NCI-H69 (cell line): ENCODE measurements around the gene SOX6.
"Not testable (repeated sequence)": the region's sequence is repeated elsewhere in the genome, so short reads cannot be mapped to it uniquely, and the experiment has no call there.

Source experiments
- DNase-seq: peaks from one replicate; lab custom pipeline; 2025; lab: John Stamatoyannopoulos, UW

SOX6 gene

GRCh38 chr11:16356057-16356760 lies at the start of gene SOX6:
Gene SOX6 (minus strand): TSS chr11:16356546. CDS start chr11:16341248, 15,298 bp downstream.
- peak; percentile 35 for DNase-seq

DNA sequence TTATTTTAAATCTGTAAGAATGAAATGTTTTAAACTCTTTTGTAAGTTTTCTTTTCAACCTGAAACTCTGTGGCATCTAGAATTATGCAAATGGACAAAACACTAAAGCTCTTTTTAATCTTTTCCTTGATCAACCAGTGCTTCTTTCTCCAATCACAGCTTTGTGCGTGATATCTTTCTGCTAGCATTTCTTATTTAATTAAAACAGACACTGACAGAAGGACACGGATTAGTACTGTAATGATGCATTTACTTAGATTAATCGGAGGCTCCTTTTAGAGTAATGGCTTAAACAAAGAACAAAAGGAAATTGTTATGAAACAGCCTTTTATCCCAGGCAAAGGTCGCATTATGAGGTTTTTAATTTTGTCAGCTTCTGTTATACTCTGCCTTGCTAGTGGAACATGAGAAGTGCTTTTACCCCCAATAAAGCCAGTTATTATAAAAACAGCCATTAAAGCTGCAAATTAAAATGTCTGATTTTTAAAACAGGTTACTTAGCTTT lies 48.5 kb upstream of the SOX6 start:
- peak; percentile 95 for DNase-seq

DNA sequence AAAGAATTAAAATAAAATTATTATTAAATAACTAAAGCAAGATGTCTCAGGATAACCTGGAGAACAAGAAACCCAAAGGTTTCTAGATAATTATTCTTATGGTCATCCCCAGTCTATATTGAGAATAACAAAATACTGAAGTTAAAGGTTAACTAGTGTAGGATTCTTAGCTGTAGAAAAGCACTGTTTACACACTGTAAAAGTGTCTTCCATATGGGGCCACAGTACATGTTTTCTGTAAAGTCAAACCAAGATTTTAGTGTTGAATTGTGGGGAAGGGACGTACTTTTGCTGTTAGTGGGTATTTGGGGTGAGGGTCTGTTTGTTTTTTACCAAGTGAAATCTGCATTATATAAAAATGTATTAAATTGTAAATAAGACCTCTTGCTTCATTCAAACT lies 47.5 kb upstream of the SOX6 start:
- DNase-seq, result peak; percentile 53

GRCh38 chr11:16403448-16403803 lies 47.1 kb upstream of the SOX6 start:
- no peak for DNase-seq

DNA sequence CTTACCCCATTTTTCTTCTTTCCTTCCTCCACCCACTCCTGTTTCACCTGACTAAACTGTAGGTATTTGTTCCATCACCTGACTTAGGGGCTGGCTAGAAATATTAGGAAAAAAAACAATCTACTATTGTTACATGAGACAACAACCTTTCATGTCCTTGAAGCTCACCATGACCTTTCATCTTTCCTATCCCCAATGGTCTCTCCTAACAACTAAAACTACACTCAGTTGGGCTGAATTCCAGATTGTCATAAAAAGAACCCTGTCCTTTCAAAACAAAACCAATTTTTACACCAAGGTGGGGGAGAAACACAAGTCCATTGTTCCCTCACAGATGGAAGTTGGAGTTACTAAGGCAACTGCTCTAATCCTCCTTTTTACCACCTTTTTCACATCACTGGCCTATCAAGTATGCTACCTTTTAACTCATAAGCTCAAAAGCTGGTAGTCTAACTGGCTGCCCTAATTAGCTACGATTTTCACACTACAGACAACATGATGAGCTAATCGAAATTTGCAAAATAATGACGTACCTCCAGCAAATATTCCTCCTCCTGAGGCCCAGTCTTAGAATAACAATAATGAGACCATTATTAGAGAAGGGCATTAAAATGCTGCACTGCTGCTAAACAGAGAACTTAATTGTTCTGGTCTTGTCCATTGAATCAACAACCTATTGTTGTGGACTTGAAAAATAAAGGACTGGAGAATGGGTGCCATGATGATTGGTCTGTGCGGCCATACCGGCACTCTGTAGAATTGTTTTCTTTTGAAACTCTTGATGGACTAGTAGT lies 46.5 kb upstream of the SOX6 start:
- no peak for DNase-seq

GRCh38 chr11:16397390-16397789 lies 41.0 kb upstream of the SOX6 start:
- no peak for DNase-seq

DNA sequence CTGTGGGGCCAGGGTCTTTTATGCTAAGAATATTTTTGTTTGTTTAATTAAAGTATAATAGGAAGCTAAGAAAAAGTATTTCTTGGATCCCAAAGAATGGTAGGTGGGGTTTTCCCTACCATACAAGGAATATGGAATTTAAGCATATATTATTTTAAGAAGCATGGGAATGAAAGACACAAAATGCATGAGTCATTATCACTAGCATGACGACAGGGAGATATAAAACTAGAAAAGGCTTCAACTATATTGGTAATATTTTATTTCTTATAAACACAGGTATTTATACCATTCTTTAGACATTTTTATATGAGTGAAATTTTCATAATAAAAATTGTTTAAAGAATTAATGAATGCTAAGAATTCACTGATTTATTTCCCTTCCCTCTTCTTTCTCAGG lies 39.3 kb upstream of the SOX6 start:
- DNase-seq, result no peak

GRCh38 chr11:16394947-16395346 lies 38.6 kb upstream of the SOX6 start:
- no peak for DNase-seq

GRCh38 chr11:16393340-16393739 lies 37.0 kb upstream of the SOX6 start:
- peak; percentile 58 for DNase-seq

DNA sequence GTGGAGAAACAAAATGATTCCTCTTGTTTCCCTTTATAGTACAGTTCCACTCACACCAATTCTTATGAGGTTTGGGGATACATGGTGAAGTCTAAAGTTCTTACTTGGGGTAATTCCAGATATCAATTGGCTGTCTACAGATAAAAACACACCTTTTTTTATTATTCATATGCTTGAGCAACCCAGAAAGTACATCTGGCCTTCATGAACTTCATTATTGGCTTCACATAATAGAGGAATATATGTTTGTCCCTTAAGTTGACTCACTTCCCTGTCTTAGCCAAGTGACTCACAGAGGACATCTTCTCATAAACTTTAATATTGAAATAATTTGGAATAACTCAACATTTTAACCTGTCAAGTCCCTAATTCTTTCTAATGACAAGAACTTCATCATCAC lies 36.3 kb upstream of the SOX6 start:
- no peak for DNase-seq

DNA sequence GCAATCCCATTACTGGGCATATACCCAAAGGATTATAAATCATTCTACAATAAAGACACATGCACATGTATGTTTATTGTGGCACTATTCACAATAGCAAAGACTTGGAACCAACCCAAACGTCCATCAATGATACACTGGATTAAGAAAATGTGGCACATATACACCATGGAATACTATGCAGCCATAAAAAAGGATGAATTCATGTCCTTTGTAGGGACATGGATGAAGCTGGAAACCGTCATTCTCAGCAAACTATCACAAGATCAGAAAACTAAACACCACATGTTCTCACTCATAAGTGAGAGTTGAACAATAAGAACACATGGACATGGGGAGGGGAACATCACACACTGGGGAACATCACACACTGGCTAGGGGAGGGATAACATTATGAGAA lies 34.5 kb upstream of the SOX6 start:
- DNase-seq, result not testable (repeated sequence)

DNA sequence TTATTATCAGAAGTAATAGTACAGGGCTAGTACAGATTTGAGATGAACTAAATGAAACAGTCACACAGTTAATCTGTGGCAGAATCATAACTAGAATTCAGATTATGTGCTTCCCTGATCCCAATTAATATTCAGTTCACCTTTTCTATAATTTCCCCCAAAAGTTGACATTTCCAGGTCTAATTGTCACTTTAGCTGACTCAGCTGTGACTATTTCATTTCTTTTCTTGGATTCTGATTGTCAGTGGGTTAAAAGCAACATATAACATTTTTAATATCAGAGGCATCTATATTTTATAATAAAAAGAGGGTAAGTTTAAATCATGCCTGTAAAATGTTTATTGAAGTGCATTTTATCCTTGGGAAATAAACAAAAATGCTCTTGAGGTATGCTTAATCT lies 28.8 kb upstream of the SOX6 start:
- no peak for DNase-seq

DNA sequence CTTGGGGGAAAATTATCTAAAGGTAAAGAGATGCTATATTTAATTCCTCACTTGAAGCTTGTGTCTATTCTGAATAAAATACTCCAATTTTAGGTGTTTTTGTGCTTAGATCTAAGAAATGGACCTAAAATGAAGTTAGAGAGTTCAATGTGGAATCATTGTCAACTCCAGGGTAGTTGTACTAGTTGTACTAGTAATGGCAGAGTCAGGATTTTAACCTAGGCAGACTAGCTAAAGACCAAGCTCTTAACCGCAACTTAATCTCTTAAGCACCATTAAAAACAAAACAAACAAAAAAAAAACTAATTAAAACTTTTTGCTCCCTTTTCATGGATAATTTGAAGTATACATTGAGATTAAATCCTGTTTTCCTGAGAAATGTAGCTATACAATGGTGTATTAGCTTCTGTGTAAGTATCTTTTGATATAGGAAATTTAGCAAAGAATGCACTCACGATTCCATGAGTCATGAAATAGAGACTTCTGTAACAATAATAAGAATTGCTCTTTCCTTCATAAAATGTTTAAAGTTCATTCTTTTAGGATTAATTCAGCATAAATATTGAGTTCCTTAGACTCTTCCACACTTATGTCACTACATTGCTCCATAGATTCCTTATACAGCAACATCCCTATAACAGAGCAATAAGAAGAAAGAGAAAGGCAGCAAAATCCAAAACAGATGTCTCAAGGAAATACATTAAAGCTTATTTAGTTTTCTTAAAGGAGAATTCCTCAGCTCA lies 26.5 kb upstream of the SOX6 start:
- DNase-seq, result no peak

GRCh38 chr11:16382186-16382585 lies 25.8 kb upstream of the SOX6 start:
- DNase-seq, result no peak

DNA sequence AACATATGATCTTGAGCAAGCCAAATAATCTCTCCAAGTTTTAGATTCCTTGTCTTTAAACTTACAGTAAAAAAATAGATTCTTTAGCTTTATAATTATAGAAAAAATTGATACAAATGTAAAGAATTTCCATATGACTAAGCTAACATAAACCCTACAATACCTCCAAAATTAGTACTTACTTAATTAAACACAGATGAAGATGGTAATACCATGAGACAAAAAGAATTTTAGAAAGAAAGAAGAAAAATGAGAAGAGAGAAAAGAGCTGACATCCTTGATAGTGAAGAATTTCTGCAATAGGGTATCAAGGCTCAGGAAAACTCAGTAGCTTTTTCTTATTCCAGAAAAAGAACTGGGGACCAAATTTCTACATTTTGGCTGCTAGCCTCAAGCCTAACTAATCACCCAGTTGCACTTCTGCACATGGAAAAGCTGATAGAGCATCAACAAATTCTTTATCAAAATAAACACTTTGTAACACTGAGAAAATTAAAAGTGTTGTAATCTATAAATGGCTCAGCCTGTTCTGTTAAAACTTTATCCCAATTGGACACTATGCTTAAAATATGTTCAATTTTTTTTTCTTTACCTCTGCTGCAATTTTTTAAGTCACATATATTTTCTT lies 24.7 kb upstream of the SOX6 start:
- no peak for DNase-seq

- DNase-seq, result no peak
These were observed 22.6 kb upstream of the SOX6 start for GRCh38 chr11:16378906-16379305.

DNA sequence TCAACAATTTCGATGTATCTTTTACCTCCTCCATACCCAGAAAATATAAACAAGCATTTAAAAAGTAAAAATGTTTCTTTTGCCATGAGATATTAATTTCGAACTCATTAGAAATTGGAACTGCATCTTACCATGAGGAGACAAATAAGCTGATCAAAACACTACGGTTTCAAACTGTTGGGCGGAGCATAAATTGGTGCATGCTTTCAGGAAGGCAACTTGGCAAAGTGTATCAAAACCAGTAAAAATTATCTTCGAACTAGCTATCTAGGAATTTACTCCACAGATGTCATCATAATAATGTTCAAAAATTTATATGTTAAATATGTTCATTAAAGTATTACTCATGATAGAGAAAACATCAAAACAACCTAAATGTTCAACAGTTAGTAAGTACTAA lies 21.4 kb upstream of the SOX6 start:
- no peak for DNase-seq

GRCh38 chr11:16375664-16376063 lies 19.3 kb upstream of the SOX6 start:
- not testable (repeated sequence) for DNase-seq

DNA sequence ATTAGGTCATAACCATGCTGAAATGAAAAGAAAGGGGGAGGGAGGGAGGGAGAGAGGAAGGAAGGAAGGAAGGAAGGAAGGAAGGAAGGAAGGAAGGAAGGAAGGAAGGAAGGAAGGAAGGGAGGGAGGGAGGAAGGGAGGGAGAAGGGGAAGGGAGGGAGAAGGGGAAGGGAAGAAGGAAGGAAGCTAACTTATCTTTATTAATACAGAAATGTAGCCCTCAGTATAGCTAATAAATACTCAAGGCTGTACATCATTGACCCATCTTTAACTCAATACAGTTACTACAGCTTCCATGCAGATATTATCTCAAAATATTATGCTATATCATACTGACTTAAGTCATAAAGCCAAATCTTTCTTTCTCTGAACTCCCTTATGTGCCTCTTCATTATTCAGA lies 17.4 kb upstream of the SOX6 start:
- no peak for DNase-seq

- DNase-seq, result no peak
These were observed 16.0 kb upstream of the SOX6 start for GRCh38 chr11:16372355-16372754.

DNA sequence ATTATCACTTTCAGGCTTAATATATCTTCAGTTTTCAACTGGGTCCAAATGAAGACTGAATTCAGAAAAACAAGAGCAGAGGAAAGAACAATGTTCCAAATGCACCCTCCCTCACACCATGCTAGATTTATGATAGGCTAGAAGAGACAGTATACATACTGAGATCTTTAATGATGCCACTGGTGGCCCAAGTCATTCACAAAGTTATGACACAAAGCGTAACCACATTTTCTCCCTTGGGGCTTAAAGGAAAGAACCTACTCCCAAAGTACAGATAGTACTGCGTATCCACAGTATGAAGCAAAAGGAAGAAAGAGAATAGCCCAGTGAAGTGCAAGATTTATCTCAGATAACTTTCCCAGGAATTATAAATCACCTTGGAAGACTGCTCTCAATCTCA lies 10.9 kb upstream of the SOX6 start:
- DNase-seq, result no peak

GRCh38 chr11:16365581-16366228 lies 9.4 kb upstream of the SOX6 start:
- peak; percentile 93 for DNase-seq
